Liver (tissue), 3 donors: Measurements from ENCODE around the gene SGF29.

Experiments
- FOXA2 ChIP-seq: IDR thresholded peaks from 2 replicates; pipeline ENCODE4 v1.6.1; 2016; ENCODE audit warnings: antibody characterized with exemption
- JUND ChIP-seq, 2 donors: IDR thresholded peaks; 2 replicates each; pipeline ENCODE4 v1.6.1; 2016; ENCODE audit warnings: antibody characterized with exemption in 2 of 2
- NR2F2 ChIP-seq: IDR thresholded peaks from 2 replicates; pipeline ENCODE4 v1.6.1; 2016; ENCODE audit warnings: antibody characterized with exemption
- RAD21 ChIP-seq, 2 donors: IDR thresholded peaks; 2 replicates each; pipeline ENCODE4 v1.6.1; 2016; ENCODE audit warnings: antibody characterized with exemption in 2 of 2, mild to moderate bottlenecking in 2 of 2
- SP1 ChIP-seq: IDR thresholded peaks from 2 replicates; pipeline ENCODE4 v1.6.1; 2018; ENCODE audit warnings: antibody characterized with exemption, mild to moderate bottlenecking
- TAF1 ChIP-seq: conservative IDR thresholded peaks from 2 replicates; pipeline ENCODE4 v1.6.1; 2016; ENCODE audit warnings: antibody characterized with exemption, mild to moderate bottlenecking
- YY1 ChIP-seq: IDR thresholded peaks from 2 replicates; pipeline ENCODE4 v1.6.1; 2016; ENCODE audit warnings: antibody characterized with exemption, mild to moderate bottlenecking
- TF ChIP-seq, protein P1 (sequence below): fragments of 150-350 bp; IDR thresholded peaks from 2 replicates; pipeline ENCODE4 v1.5.1; 2017; ENCODE audit warnings: improper control_type of control experiment, low read depth, low read length; ENCODE audit not compliant: missing input control
- TF ChIP-seq, protein P2 (sequence below): IDR thresholded peaks from 2 replicates; pipeline ENCODE4 v1.6.1; 2016; ENCODE audit warnings: antibody characterized with exemption, mild to moderate bottlenecking
- TF ChIP-seq, protein P3 (sequence below): IDR thresholded peaks from 2 replicates; pipeline ENCODE4 v1.6.1; 2016; ENCODE audit warnings: antibody characterized with exemption
- TF ChIP-seq, protein P4 (sequence below): IDR thresholded peaks from 2 replicates; pipeline ENCODE4 v1.6.1; 2016; ENCODE audit warnings: antibody characterized with exemption
- TF ChIP-seq, protein P5 (sequence below): IDR thresholded peaks from 2 replicates; pipeline ENCODE4 v1.6.1; 2016; ENCODE audit warnings: antibody characterized with exemption
- donor health status: healthy.
- donor health status: healthy.

DNA sequence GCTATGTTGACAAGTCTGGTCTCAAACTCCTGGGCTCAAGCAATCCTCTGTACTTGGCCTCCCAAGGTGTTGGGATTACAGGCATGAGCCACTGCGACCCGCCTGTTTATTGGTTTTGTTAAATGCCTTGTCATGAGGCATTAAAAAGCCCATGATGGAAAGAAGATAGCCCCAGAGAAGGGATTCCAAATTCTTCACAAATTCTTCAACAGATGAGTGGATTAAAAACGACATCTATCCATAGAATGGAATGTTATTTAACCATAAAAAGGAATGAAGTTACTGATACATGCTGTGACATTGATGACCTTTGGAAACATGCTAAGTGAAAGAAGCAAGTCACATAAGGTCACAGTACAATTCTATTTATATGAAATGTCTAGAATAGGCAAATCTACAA is 4.7 kb downstream of the SGF29 start:
- TF ChIP-seq, protein P1, sequence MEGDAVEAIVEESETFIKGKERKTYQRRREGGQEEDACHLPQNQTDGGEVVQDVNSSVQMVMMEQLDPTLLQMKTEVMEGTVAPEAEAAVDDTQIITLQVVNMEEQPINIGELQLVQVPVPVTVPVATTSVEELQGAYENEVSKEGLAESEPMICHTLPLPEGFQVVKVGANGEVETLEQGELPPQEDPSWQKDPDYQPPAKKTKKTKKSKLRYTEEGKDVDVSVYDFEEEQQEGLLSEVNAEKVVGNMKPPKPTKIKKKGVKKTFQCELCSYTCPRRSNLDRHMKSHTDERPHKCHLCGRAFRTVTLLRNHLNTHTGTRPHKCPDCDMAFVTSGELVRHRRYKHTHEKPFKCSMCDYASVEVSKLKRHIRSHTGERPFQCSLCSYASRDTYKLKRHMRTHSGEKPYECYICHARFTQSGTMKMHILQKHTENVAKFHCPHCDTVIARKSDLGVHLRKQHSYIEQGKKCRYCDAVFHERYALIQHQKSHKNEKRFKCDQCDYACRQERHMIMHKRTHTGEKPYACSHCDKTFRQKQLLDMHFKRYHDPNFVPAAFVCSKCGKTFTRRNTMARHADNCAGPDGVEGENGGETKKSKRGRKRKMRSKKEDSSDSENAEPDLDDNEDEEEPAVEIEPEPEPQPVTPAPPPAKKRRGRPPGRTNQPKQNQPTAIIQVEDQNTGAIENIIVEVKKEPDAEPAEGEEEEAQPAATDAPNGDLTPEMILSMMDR: no peak
- TF ChIP-seq, protein P2, sequence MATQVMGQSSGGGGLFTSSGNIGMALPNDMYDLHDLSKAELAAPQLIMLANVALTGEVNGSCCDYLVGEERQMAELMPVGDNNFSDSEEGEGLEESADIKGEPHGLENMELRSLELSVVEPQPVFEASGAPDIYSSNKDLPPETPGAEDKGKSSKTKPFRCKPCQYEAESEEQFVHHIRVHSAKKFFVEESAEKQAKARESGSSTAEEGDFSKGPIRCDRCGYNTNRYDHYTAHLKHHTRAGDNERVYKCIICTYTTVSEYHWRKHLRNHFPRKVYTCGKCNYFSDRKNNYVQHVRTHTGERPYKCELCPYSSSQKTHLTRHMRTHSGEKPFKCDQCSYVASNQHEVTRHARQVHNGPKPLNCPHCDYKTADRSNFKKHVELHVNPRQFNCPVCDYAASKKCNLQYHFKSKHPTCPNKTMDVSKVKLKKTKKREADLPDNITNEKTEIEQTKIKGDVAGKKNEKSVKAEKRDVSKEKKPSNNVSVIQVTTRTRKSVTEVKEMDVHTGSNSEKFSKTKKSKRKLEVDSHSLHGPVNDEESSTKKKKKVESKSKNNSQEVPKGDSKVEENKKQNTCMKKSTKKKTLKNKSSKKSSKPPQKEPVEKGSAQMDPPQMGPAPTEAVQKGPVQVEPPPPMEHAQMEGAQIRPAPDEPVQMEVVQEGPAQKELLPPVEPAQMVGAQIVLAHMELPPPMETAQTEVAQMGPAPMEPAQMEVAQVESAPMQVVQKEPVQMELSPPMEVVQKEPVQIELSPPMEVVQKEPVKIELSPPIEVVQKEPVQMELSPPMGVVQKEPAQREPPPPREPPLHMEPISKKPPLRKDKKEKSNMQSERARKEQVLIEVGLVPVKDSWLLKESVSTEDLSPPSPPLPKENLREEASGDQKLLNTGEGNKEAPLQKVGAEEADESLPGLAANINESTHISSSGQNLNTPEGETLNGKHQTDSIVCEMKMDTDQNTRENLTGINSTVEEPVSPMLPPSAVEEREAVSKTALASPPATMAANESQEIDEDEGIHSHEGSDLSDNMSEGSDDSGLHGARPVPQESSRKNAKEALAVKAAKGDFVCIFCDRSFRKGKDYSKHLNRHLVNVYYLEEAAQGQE: no peak
- no peak for TF ChIP-seq SP1
- TF ChIP-seq, protein P3, sequence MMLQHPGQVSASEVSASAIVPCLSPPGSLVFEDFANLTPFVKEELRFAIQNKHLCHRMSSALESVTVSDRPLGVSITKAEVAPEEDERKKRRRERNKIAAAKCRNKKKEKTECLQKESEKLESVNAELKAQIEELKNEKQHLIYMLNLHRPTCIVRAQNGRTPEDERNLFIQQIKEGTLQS: no peak
- no peak for TF ChIP-seq YY1
- no peak for TF ChIP-seq RAD21 (IDR thresholded peaks at IDR 0.05)
- no peak for TF ChIP-seq NR2F2
- TF ChIP-seq TAF1: no peak
- no peak for TF ChIP-seq JUND (IDR thresholded peaks at IDR 0.05)
- TF ChIP-seq, protein P4, sequence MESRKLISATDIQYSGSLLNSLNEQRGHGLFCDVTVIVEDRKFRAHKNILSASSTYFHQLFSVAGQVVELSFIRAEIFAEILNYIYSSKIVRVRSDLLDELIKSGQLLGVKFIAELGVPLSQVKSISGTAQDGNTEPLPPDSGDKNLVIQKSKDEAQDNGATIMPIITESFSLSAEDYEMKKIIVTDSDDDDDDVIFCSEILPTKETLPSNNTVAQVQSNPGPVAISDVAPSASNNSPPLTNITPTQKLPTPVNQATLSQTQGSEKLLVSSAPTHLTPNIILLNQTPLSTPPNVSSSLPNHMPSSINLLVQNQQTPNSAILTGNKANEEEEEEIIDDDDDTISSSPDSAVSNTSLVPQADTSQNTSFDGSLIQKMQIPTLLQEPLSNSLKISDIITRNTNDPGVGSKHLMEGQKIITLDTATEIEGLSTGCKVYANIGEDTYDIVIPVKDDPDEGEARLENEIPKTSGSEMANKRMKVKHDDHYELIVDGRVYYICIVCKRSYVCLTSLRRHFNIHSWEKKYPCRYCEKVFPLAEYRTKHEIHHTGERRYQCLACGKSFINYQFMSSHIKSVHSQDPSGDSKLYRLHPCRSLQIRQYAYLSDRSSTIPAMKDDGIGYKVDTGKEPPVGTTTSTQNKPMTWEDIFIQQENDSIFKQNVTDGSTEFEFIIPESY: no peak
- TF ChIP-seq FOXA2: no peak
- TF ChIP-seq, protein P5, sequence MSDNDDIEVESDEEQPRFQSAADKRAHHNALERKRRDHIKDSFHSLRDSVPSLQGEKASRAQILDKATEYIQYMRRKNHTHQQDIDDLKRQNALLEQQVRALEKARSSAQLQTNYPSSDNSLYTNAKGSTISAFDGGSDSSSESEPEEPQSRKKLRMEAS: no peak
